HepG2 (cell line): ENCODE measurements around the gene HLA-DOA. TPM values are rescaled to one million over a fixed set of nuclear protein-coding genes. Genes with fewer than 3 reads are reported as not detected.

ENCODE experiments used
- AGO1 ChIP-seq: fragments of 200-400 bp; formaldehyde crosslinking; IDR thresholded peaks from 2 replicates; pipeline ENCODE4 v1.6.1; 2017; ENCODE audit warnings: mild to moderate bottlenecking, low read depth, low read length, moderate library complexity; ENCODE audit not compliant: poor library complexity, severe bottlenecking
- ARNT2 ChIP-seq: sonication (generic); formaldehyde crosslinking; IDR thresholded peaks from 2 replicates; pipeline ENCODE4 v1.8.0; 2022; ENCODE audit warnings: mild to moderate bottlenecking, low read depth, missing genetic modification reagents, moderate library complexity
- ELK4 ChIP-seq: sonication (generic); formaldehyde crosslinking; IDR thresholded peaks from 2 replicates; pipeline ENCODE4 v1.9.0; 2021; ENCODE audit warnings: missing genetic modification reagents, borderline replicate concordance
- FOXJ3 ChIP-seq: sonication (generic); formaldehyde crosslinking; IDR thresholded peaks from 2 replicates; pipeline ENCODE4 v1.4.0; 2020; ENCODE audit warnings: missing genetic modification reagents, mild to moderate bottlenecking, borderline replicate concordance
- KDM2A ChIP-seq: sonication (generic); formaldehyde crosslinking; IDR thresholded peaks from 2 replicates; pipeline ENCODE4 v1.4.0; 2020; ENCODE audit warnings: low read depth, missing genetic modification reagents, borderline replicate concordance
- LBX2 ChIP-seq: sonication (generic); formaldehyde crosslinking; IDR thresholded peaks from 2 replicates; pipeline ENCODE4 v1.5.0; 2020; ENCODE audit warnings: missing genetic modification reagents, mild to moderate bottlenecking, borderline replicate concordance
- NAIF1 ChIP-seq: sonication (generic); formaldehyde crosslinking; IDR thresholded peaks from 2 replicates; pipeline ENCODE4 v1.5.0; 2020; ENCODE audit warnings: mild to moderate bottlenecking, missing genetic modification reagents, borderline replicate concordance
- NFRKB ChIP-seq: fragments of 450-650 bp; IDR thresholded peaks from 2 replicates; pipeline ENCODE4 v1.6.1; 2017
- NONO ChIP-seq, 2 experiments: fragments of 450-650 bp in 1 of 2; sonication (generic) in 1 of 2; formaldehyde crosslinking in 1 of 2; IDR thresholded peaks in 1 of 2; conservative IDR thresholded peaks in 1 of 2; 2 replicates each; pipeline versions ENCODE4 v1.6.1 to v1.8.0; 2017 to 2022; ENCODE audit warnings: mild to moderate bottlenecking in 1 of 2, missing genetic modification reagents in 1 of 2, moderate library complexity in 1 of 2
- NR2C2 ChIP-seq: sonication (generic); formaldehyde crosslinking; IDR thresholded peaks from 2 replicates; pipeline ENCODE4 v1.4.0; 2020; ENCODE audit warnings: missing genetic modification reagents, mild to moderate bottlenecking, moderate library complexity, borderline replicate concordance
- POLR2A ChIP-seq, 2 experiments: IDR thresholded peaks; 2 replicates each; pipeline ENCODE4 v1.6.1; 2011; ENCODE audit warnings: low read depth in 2 of 2, low read length in 2 of 2, mild to moderate bottlenecking in 1 of 2, moderate library complexity in 1 of 2; ENCODE audit not compliant: insufficient read depth in 1 of 2
- POLR2AphosphoS2 ChIP-seq: IDR thresholded peaks from 2 replicates; pipeline ENCODE4 v1.6.1; 2011; ENCODE audit warnings: low read depth, low read length, improper control_type of control experiment
- RFX1 ChIP-seq: fragments of 450-650 bp; IDR thresholded peaks from 2 replicates; pipeline ENCODE4 v1.6.1; 2017
- SRSF1 ChIP-seq: fragments of 200-400 bp; formaldehyde crosslinking; optimal IDR thresholded peaks from 2 replicates; pipeline ENCODE3; 2017; ENCODE audit warnings: mild to moderate bottlenecking, low read depth, low read length, moderate library complexity
- TBX2 ChIP-seq: sonication (generic); formaldehyde crosslinking; IDR thresholded peaks from 2 replicates; pipeline ENCODE4 v1.5.0; 2020; ENCODE audit warnings: missing genetic modification reagents, mild to moderate bottlenecking, borderline replicate concordance
- TERF1 ChIP-seq: sonication (generic); formaldehyde crosslinking; IDR thresholded peaks from 2 replicates; pipeline ENCODE4 v1.8.0; 2022; ENCODE audit warnings: mild to moderate bottlenecking, missing genetic modification reagents, moderate library complexity
- TRIM24 ChIP-seq: sonication (generic); formaldehyde crosslinking; IDR thresholded peaks from 2 replicates; pipeline ENCODE4 v1.8.0; 2022; ENCODE audit warnings: mild to moderate bottlenecking, missing genetic modification reagents
- ZFP62 ChIP-seq: sonication (generic); formaldehyde crosslinking; IDR thresholded peaks from 2 replicates; pipeline ENCODE4 v1.4.0; 2020; ENCODE audit warnings: missing genetic modification reagents
- ZNF431 ChIP-seq: sonication (generic); formaldehyde crosslinking; IDR thresholded peaks from 2 replicates; pipeline ENCODE4 v1.9.0; 2022; ENCODE audit warnings: missing genetic modification reagents, low read depth, mild to moderate bottlenecking, borderline replicate concordance
- ZNF737 ChIP-seq: sonication (generic); formaldehyde crosslinking; IDR thresholded peaks from 2 replicates; pipeline ENCODE4 v1.5.0; 2020; ENCODE audit warnings: missing genetic modification reagents, mild to moderate bottlenecking, borderline replicate concordance
- polyA plus RNA-seq, 8 experiments: library from polyadenylated mRNA; depleted of rRNA in 3 of 8; stranded (reverse) in 7 of 8; unstranded in 1 of 8; fragments of >200 nt; fragmentation: Illumina TruSeq in 4 of 8; extraction: Trizol in 4 of 8; gene quantifications; 2 replicates each; pipeline versions ENCODE4 v1.2.1 to v1.2.3, GENCODE V29; 2011 to 2016; ENCODE audit warnings: low read depth in 4 of 8, missing spikeins in 1 of 8, mixed read lengths in 1 of 8; ENCODE audit not compliant: insufficient read depth in 1 of 8
- total RNA-seq, 5 experiments: library from RNA; depleted of rRNA; stranded (reverse); fragments of >200 nt; fragmentation: Illumina TruSeq; extraction: Trizol; gene quantifications; 2 replicates each; pipeline ENCODE4 v1.2.3, GENCODE V29; 2016; ENCODE audit warnings: low read depth in 1 of 5
- TF ChIP-seq, protein P1 (sequence below), 2 experiments: sonication (generic) in 1 of 2; formaldehyde crosslinking in 1 of 2; IDR thresholded peaks; 2 replicates each; pipeline versions ENCODE4 v1.4.0 to v1.6.1; 2018 to 2020; ENCODE audit warnings: missing genetic modification reagents in 2 of 2, borderline replicate concordance in 1 of 2, low read depth in 1 of 2, mild to moderate bottlenecking in 1 of 2, missing biosample characterization in 1 of 2
- TF ChIP-seq, protein P2 (sequence below): sonication (generic); formaldehyde crosslinking; IDR thresholded peaks from 2 replicates; pipeline ENCODE4 v1.4.0; 2020; ENCODE audit warnings: missing genetic modification reagents

Gene HLA-DOA
- total and polyA plus RNA-seq, 2 of the 13 experiments (the other 11 are each of a cell fraction or from before 2014, with no cell fraction given): 0.03 to 0.09 TPM

DNA sequence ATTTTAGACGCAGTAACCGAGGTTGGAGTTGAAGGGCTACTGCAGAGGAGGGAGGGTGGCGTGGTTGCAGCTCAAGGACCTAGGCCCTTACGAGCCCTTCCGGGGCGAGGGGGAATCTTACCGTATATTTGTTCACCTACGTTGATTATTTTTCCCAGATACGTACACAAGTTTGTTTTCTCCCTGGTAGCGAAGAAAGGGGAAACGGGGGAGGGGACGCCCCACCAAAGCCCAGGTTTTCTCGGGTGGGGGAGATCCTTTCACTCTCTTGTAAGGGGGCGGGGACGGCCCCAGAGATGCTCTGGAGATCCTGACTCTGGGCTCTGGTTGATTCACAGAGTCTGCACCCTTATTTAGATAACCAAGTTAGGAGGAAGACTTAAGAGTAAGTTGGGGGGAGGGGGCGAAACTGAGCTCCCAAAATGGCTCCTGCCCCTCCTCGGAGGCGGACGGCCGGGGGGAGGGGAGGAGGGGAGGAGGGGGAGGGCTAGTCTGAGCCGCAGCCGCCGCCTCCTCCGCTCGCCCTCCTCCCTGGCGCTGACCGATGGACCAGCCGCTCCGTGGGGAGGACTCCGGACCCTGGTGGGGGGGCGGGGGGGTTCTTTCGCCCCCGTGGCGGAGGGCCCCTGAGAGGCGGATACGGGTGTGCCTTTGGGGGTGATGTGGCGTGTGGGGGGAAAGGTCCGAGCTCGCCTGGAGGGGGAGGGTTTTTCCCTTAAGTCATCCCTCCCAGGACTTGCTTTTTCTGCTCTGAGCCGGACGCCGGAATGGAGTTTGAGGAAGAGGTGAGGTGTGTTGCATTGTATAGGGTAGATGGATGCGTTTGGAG, 38.8 kb downstream of the HLA-DOA start (continued):
- TF ChIP-seq TRIM24 (CRISPR knock-in tag) (no peak), AGO1 (no peak), POLR2A (IDR thresholded peaks at IDR 0.05; ENCODE audit: insufficient read depth in 1 of 2, low read depth in 2 of 2, low read length in 2 of 2) (peak in 1 of 2 experiments; percentile 81; a peak in 2 of 4 replicates), LBX2 (CRISPR knock-in tag) (no peak), NFRKB (peak; percentile 60), FOXJ3 (no peak), NR2C2 (peak; percentile 14; the same call in 1 of the 2 replicates), TERF1 (CRISPR knock-in tag) (no peak), NAIF1 (CRISPR knock-in tag) (no peak), SRSF1 (peak; percentile 99), POLR2AphosphoS2 (no peak), ZNF737 (CRISPR knock-in tag) (no peak), TBX2 (no peak), RFX1 (no peak), KDM2A (CRISPR knock-in tag) (no peak), ELK4 (CRISPR knock-in tag) (no peak), ZNF431 (CRISPR knock-in tag) (no peak), NONO (IDR thresholded peaks at IDR 0.05) (no peak), NONO (CRISPR knock-in tag; conservative IDR thresholded peaks at IDR 0.05) (no peak; the same call in 1 of the 2 replicates), ARNT2 (CRISPR knock-in tag) (no peak), ZFP62 (no peak)
- TF ChIP-seq, protein P1, sequence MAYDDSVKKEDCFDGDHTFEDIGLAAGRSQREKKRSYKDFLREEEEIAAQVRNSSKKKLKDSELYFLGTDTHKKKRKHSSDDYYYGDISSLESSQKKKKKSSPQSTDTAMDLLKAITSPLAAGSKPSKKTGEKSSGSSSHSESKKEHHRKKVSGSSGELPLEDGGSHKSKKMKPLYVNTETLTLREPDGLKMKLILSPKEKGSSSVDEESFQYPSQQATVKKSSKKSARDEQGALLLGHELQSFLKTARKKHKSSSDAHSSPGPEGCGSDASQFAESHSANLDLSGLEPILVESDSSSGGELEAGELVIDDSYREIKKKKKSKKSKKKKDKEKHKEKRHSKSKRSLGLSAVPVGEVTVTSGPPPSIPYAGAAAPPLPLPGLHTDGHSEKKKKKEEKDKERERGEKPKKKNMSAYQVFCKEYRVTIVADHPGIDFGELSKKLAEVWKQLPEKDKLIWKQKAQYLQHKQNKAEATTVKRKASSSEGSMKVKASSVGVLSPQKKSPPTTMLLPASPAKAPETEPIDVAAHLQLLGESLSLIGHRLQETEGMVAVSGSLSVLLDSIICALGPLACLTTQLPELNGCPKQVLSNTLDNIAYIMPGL (CRISPR knock-in tag; IDR thresholded peaks at IDR 0.05; ENCODE audit: borderline replicate concordance in 1 of 2, low read depth in 1 of 2): no peak
- TF ChIP-seq, protein P2, sequence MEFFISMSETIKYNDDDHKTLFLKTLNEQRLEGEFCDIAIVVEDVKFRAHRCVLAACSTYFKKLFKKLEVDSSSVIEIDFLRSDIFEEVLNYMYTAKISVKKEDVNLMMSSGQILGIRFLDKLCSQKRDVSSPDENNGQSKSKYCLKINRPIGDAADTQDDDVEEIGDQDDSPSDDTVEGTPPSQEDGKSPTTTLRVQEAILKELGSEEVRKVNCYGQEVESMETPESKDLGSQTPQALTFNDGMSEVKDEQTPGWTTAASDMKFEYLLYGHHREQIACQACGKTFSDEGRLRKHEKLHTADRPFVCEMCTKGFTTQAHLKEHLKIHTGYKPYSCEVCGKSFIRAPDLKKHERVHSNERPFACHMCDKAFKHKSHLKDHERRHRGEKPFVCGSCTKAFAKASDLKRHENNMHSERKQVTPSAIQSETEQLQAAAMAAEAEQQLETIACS (CRISPR knock-in tag): no peak; the same call in 1 of the 2 replicates
